HG03097 (cell line): Measurements from ENCODE around the gene SOBP.
"Not testable (repeated sequence)": the region's sequence is repeated elsewhere in the genome, so short reads cannot be mapped to it uniquely, and the experiment has no call there.

ENCODE experiments used
- ATAC-seq: cut with Tn5 transposase; IDR thresholded peaks from one replicate; pipeline ENCODE4 v1.9.1; 2021; ENCODE audit not compliant: unreplicated experiment, low FRiP score

The SOBP gene, protein sequence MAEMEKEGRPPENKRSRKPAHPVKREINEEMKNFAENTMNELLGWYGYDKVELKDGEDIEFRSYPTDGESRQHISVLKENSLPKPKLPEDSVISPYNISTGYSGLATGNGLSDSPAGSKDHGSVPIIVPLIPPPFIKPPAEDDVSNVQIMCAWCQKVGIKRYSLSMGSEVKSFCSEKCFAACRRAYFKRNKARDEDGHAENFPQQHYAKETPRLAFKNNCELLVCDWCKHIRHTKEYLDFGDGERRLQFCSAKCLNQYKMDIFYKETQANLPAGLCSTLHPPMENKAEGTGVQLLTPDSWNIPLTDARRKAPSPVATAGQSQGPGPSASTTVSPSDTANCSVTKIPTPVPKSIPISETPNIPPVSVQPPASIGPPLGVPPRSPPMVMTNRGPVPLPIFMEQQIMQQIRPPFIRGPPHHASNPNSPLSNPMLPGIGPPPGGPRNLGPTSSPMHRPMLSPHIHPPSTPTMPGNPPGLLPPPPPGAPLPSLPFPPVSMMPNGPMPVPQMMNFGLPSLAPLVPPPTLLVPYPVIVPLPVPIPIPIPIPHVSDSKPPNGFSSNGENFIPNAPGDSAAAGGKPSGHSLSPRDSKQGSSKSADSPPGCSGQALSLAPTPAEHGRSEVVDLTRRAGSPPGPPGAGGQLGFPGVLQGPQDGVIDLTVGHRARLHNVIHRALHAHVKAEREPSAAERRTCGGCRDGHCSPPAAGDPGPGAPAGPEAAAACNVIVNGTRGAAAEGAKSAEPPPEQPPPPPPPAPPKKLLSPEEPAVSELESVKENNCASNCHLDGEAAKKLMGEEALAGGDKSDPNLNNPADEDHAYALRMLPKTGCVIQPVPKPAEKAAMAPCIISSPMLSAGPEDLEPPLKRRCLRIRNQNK

GRCh38 chr6:107489636-107490565, at the start of gene SOBP:
TSS of gene SOBP (plus strand) at chr6:107490117. CDS start at chr6:107490617, 500 bp downstream.
- ATAC-seq, result no peak

GRCh38 chr6:107440936-107441335, 49.0 kb upstream of the SOBP start:
- ATAC-seq, result no peak

- ATAC-seq, result no peak
Observed at GRCh38 chr6:107441682-107442081, 48.2 kb upstream of the SOBP start.

- ATAC-seq, result no peak
Observed at GRCh38 chr6:107442938-107443607, 46.8 kb upstream of the SOBP start.

DNA sequence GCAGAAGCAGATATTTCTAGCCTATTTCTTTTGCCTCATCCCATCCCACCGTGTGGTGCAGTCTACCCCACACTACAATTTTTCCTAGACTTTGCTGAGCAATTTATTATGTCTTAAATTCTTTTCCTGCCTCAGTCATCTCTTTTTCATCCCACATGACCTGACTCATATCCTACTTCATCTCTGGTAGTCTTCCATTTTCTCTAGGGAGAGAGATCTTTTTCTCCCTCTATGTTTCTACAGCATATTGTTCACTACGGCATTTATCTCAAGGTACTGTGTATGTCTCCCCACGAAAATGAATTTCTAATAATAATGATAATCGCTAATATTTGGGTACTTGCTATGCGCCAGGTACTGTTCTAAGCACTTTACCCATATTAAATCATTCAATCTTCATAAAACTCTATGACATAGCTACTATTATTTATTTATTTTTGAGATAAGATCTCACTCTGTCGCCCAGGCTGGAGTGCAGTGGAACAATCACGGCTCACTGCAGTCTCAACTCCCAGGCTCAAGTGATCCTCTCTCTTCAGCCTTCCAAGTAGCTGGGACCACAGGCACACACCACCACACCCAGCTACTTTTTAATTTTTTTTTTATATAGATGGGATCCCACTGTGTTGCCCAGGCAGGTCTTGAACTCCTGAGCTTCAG, 46.2 kb upstream of the SOBP start:
- ATAC-seq, result no peak

- no peak for ATAC-seq
Observed at GRCh38 chr6:107444277-107444676, 45.6 kb upstream of the SOBP start.

DNA sequence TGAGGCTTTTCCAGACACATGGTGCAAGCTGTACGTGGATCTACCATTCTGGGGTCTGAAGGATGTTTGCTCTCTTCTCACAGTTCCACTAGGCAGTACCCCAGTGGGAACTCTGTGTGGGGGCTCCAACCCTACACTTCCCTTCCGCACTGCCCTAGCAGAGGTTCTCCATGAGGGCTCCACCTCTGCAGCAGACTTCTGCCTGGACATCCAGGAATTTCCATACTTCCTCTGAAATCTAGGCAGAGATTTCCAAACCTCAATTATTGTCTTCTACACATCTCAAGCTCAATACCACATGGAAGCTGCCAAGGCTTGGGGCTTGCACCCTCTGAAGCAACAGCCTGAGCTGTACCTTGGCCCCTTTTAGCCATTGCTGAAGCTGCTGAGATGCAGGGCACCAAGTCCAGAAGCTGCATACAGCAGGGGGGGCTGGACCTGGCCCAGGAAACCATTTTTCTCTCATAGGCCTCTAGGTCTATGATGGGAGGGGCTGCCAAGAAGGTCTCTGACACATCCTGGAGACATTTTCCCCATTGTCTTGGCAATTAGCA, 42.2 kb upstream of the SOBP start:
- ATAC-seq, result no peak

GRCh38 chr6:107448776-107449175, 41.1 kb upstream of the SOBP start:
- ATAC-seq, result no peak

DNA sequence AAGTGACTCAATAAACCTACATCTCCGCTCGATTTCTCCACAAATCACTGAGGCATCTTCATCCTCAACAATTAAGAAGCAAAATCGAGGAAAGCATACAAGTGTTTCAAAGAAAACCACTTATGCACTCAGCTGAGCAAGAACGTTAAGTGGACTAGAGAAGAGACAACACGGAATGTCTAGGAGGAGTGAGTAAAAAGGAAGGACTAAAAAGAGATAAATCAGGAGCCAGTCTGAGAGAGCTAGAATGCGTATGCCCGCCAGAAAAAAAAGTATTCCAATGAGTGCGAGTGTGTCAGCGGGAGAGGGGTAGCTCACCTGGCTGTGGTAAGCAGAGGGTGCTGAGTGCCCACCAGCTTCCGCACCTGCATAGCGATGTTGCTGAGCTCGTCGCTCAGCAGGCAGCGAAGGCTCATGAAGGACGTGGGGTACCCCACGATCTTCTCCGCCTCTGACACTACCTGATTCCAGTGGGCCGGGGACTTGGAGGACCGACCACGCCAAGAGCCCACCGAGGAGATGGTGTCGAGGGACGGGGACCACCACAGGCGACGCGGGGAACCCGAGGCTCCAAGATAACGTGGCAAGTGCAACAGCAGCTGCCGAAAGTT, 31.1 kb upstream of the SOBP start:
- ATAC-seq, result no peak

GRCh38 chr6:107459283-107460082, 30.4 kb upstream of the SOBP start, which contains the start of gene PDSS2:
TSS of gene PDSS2 (minus strand) at chr6:107459564. CDS start at chr6:107459285, 279 bp downstream.
- peak; percentile 85 for ATAC-seq

GRCh38 chr6:107460083-107460631, 29.8 kb upstream of the SOBP start:
- ATAC-seq, result no peak

DNA sequence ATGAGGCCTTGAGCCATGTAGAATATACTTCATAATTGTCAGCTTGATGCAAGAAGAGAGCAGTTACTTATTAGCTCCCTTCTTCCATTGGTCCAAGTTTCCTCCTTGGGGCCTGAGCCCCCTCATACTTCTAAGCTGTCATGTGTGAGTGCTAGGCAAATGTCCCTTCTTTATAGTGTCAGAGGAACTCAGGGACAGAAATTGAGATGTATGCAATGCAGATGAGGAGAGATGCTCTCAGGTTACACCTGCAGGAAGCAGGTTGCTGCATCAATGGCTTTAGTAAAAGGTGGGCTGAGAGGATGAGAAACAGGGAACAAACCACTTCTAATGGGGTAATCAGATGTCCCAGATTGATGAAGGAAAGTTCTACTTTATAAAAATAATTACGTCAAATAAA, 23.9 kb upstream of the SOBP start:
- no peak for ATAC-seq

- no peak for ATAC-seq
Observed at GRCh38 chr6:107470364-107470763, 19.6 kb upstream of the SOBP start.

GRCh38 chr6:107473660-107474059, 16.3 kb upstream of the SOBP start:
- ATAC-seq, result no peak

- ATAC-seq, result not testable (repeated sequence)
Observed at GRCh38 chr6:107475360-107475759, 14.6 kb upstream of the SOBP start.

DNA sequence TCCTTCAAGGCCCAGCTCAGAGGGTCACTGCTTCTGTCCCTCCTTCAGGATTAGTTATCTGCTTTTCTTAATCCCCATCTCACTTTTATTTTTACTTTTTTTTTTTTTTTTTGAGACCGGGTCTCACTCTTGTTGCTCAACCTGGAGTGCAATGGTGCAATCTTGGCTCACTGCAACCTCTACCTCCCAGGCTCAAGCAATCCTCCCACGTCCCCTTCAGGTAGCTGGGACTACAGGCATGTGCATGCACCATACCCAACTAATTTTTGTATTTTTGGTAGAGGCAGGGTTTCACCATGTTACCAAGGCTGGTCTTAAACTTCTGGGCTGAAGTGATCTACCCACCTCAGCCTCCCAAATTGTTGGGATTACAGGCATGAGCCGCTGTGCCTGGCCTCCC, 14.1 kb upstream of the SOBP start:
- ATAC-seq, result not testable (repeated sequence)

- no peak for ATAC-seq
Observed at GRCh38 chr6:107479089-107479690, 10.7 kb upstream of the SOBP start.
